ENCODE data around the gene DSE.

DNA sequence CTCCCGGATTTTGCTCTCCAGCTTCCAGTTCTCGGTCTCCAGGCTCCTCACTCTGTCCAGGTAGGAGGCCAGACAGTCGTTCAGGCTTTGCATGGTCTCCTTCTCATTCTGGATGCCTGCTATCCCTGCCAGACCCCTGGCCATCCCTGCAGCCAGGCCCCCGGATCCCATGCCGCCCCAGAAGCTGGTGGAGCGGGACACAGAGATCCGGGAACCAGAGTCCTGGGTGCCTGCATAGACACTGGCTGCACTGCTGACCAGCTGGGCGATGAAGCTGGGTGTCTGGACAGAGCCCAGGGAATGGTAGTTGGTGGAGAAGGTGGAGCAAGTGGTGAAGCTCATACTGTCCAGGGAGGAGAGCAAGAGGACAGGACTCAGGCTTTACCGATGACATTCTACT lies 87.5 kb downstream of the DSE start:
- no peak for TF ChIP-seq MAX (IDR thresholded peaks at IDR 0.05)
- no peak for TF ChIP-seq YY1 (IDR thresholded peaks at IDR 0.05; ENCODE audit: low read depth)
- no peak for TF ChIP-seq RAD21 (IDR thresholded peaks at IDR 0.05; ENCODE audit: low read depth)
- no peak for TF ChIP-seq TAF1 (IDR thresholded peaks at IDR 0.05; ENCODE audit: low read depth)
